Body of pancreas (tissue), 4 donors: ENCODE results near the gene OR52I2.

Experiments
- CTCF ChIP-seq, 7 experiments: fragments of 450-650 bp in 4 of 7; fragments of 200-600 bp in 3 of 7; sonication (generic) in 3 of 7; IDR thresholded peaks; one replicate each; pipeline ENCODE4 v1.5.1; 2016 to 2019; ENCODE audit warnings: antibody characterized with exemption in 7 of 7
- POLR2A ChIP-seq, 3 donors: fragments of 450-650 bp; IDR thresholded peaks; one replicate each; pipeline ENCODE4 v1.6.1; 2016; ENCODE audit warnings: antibody characterized with exemption in 3 of 3, mild to moderate bottlenecking in 2 of 3

DNA sequence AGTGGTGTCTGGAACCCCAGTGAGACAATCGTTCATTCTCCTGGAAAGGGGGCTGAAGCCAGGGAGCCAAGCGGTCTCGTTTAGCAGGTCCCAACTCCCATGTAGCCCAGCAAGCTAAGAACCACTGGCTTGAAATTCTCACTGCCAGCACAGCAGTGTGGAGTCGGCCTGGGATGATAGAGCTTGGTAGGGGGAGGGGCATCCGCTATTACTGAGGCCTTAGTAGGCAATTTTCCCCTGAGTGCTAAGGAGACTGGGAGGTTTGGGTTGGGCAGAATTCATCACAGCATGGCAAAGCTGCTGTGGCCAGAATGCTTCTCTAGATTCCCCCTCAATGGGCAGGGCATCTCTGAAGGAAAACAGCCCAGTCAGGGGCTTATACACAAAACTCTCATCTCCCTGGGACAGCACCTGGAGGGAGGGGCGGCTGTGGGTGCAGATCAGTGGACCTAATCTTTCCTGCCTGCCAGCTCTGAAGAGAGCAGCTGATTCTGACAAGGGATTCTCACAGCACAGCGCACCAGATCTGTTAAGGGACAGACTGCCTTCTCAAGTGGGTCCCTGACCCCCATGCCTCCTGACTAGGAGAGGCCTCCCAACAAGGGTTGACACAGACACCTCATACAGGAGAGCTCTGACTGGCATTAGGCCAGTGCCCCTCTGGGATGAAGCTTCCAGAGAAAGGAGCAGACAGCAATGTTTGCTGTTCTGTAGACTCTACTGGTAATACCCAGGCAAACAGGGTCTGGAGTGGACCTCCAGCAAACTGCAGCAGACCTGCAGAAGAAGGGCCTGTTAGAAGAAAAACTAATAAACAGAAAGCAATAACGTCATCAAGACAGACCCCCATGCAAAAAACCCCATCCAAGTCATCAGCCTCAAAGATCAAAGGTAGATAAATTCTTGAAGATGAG lies 21.8 kb upstream of the OR52I2 start:
- TF ChIP-seq POLR2A (IDR thresholded peaks at IDR 0.05) (no peak), CTCF (IDR thresholded peaks at IDR 0.05) (no peak)
